Panc1 (cell line): ENCODE data around the gene PTPRF. TPM values are rescaled to one million over a fixed set of nuclear protein-coding genes. Genes with fewer than 3 reads are reported as not detected.

Source experiments
- ATAC-seq: fragments of 200-7000 bp; cut with Tn5 transposase; 2 replicates; pipeline ENCODE4 v1.9.1; 2020; ENCODE audit warnings: mild to moderate bottlenecking, moderate library complexity
- BruUV-seq: library from RNA; stranded (reverse); fragments of 400-500 nt; replicated peaks from 2 replicates; lab custom pipeline; 2021; lab: Mats Ljungman, UMichigan
- CTCF ChIA-PET: fragments of 300-600 bp; sonication (Branson Sonifier 250); formaldehyde crosslinking; loops from one replicate; lab custom pipeline; 2022; ENCODE audit warnings: antibody characterized with exemption; lab: Charles Lee
- POLR2A ChIA-PET: fragments of 300-600 bp; sonication (Branson Sonifier 250); formaldehyde crosslinking; loops from one replicate; lab custom pipeline; 2022; ENCODE audit warnings: antibody characterized with exemption; lab: Charles Lee
- DNase-seq: peaks from one replicate; pipeline ENCODE4 v3.0.0-alpha.2; 2010; ENCODE audit warnings: low read depth, low spot score
- H3K27ac ChIP-seq: 2 replicates; pipeline ENCODE4 v1.5.1; 2011; ENCODE audit warnings: mild to moderate bottlenecking, low read length, inconsistent platforms
- H3K27me3 ChIP-seq: fragments of 200-500 bp; sonication (Bioruptor generic); 2 replicates; pipeline ENCODE4 v1.6.0; 2014; ENCODE audit warnings: low read length, inconsistent platforms; ENCODE audit not compliant: control insufficient read depth, insufficient read depth
- H3K36me3 ChIP-seq: fragments of 200-500 bp; sonication (Bioruptor generic); 2 replicates; pipeline ENCODE4 v1.5.1; 2014; ENCODE audit warnings: inconsistent platforms, mild to moderate bottlenecking, low read length, moderate library complexity; ENCODE audit not compliant: control insufficient read depth, insufficient read depth
- H3K4me1 ChIP-seq: 2 replicates; pipeline ENCODE4 v1.5.1; 2011; ENCODE audit warnings: inconsistent platforms, mild to moderate bottlenecking, low read length, moderate library complexity; ENCODE audit not compliant: control insufficient read depth, insufficient read depth
- H3K4me3 ChIP-seq, 2 experiments: 2 replicates each; pipeline ENCODE4 v1.5.1; 2011 to 2012; ENCODE audit warnings: low read depth in 2 of 2, low read length in 2 of 2, mild to moderate bottlenecking in 2 of 2, inconsistent platforms in 1 of 2, moderate library complexity in 1 of 2
- H3K9me3 ChIP-seq: fragments of 200-500 bp; sonication (Bioruptor generic); 2 replicates; pipeline ENCODE4 v1.5.1; 2014; ENCODE audit warnings: low read depth, mild to moderate bottlenecking, inconsistent platforms, low read length, moderate library complexity; ENCODE audit not compliant: control insufficient read depth, insufficient read depth
- POLR2AphosphoS5 ChIP-seq: IDR thresholded peaks from 2 replicates; pipeline ENCODE4 v1.6.1; 2012; ENCODE audit warnings: mild to moderate bottlenecking, low read depth, low read length, moderate library complexity
- SIN3A ChIP-seq: IDR thresholded peaks from 2 replicates; pipeline ENCODE4 v1.6.1; 2012; ENCODE audit warnings: low read depth, mild to moderate bottlenecking, low read length, moderate library complexity, borderline replicate concordance; ENCODE audit not compliant: insufficient read depth
- TCF7L2 ChIP-seq: IDR thresholded peaks from 2 replicates; pipeline ENCODE4 v1.6.1; 2011; ENCODE audit warnings: mild to moderate bottlenecking, low read depth, low read length, inconsistent platforms
- in situ Hi-C: cut with HindIII; loops from 2 replicates; pipeline ENCODE4 v1.10.0; 2016; ENCODE audit warnings: low sequenced_read_pairs, low pct_unique_long_range_greater_than_20kb
- intact Hi-C: fragments of 100-400 bp; cut with micrococcal nuclease; formaldehyde crosslinking; loops from one replicate; pipeline ENCODE4 v1.10.0; 2022; ENCODE audit not compliant: unreplicated experiment
- total RNA-seq: library from RNA; stranded (reverse); gene quantifications from one replicate; pipeline ENCODE4 v1.2.1, GENCODE V29; 2021; ENCODE audit not compliant: unreplicated experiment
- TF ChIP-seq, protein P1 (sequence below): fragments of 450-650 bp; IDR thresholded peaks from 2 replicates; pipeline ENCODE4 v1.5.1; 2017; ENCODE audit warnings: mild to moderate bottlenecking
- TF ChIP-seq, protein P2 (sequence below), 2 experiments: IDR thresholded peaks; 2 replicates each; pipeline ENCODE4 v1.6.1; 2011 to 2012; ENCODE audit warnings: low read depth in 2 of 2, control low read depth in 1 of 2, low read length in 1 of 2, mild to moderate bottlenecking in 1 of 2, moderate library complexity in 1 of 2; ENCODE audit not compliant: insufficient read depth in 1 of 2

PTPRF gene
- total RNA-seq, 1 experiment from 2014 or later: 77.5 TPM

DNA sequence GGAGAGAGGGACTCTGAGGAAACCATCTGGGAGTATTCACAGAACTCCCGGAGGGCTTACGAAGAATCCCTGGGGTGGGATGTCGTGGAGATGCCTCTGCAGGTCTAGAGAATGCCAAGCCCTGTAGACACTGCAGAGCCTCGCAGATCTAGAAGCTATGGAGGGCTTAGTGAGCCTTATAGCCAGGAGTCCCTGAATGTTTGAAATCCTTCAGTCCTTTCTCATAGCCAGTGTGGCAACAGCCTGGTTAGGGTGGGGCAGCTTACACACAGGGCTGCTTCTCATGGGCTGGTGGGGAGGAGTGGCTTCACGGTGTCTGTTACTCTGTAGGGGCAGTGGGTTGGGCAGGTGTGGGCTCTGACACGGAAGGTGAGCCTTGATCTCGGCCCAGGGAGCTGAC is 75.1 kb downstream of the PTPRF start:
- no TSS peak for BruUV-seq
- ChIA-PET POLR2A (interaction anchor here (0.6 kb wide), 1 partner anchor 82 kb away, joined by 3 read pairs; no protein-coding TSS in a partner anchor), CTCF (no interaction called here)
- no peak for DNase-seq
- in situ Hi-C loops (no loop called here), intact Hi-C loops (no loop called here)
- Histone ChIP-seq H3K36me3 (no peaks in the 10 kb centered on the region), H3K4me1 (no peaks in the 10 kb centered on the region), H3K27ac (no peak overlapping the region), H3K9me3 (no peaks in the 10 kb centered on the region), H3K4me3 (no peak overlapping the region), H3K27me3 (no peaks in the 10 kb centered on the region)
- TF ChIP-seq POLR2AphosphoS5 (no peak), TCF7L2 (no peak), SIN3A (no peak)
- TF ChIP-seq, protein P1, sequence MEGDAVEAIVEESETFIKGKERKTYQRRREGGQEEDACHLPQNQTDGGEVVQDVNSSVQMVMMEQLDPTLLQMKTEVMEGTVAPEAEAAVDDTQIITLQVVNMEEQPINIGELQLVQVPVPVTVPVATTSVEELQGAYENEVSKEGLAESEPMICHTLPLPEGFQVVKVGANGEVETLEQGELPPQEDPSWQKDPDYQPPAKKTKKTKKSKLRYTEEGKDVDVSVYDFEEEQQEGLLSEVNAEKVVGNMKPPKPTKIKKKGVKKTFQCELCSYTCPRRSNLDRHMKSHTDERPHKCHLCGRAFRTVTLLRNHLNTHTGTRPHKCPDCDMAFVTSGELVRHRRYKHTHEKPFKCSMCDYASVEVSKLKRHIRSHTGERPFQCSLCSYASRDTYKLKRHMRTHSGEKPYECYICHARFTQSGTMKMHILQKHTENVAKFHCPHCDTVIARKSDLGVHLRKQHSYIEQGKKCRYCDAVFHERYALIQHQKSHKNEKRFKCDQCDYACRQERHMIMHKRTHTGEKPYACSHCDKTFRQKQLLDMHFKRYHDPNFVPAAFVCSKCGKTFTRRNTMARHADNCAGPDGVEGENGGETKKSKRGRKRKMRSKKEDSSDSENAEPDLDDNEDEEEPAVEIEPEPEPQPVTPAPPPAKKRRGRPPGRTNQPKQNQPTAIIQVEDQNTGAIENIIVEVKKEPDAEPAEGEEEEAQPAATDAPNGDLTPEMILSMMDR: no peak
- TF ChIP-seq, protein P2, sequence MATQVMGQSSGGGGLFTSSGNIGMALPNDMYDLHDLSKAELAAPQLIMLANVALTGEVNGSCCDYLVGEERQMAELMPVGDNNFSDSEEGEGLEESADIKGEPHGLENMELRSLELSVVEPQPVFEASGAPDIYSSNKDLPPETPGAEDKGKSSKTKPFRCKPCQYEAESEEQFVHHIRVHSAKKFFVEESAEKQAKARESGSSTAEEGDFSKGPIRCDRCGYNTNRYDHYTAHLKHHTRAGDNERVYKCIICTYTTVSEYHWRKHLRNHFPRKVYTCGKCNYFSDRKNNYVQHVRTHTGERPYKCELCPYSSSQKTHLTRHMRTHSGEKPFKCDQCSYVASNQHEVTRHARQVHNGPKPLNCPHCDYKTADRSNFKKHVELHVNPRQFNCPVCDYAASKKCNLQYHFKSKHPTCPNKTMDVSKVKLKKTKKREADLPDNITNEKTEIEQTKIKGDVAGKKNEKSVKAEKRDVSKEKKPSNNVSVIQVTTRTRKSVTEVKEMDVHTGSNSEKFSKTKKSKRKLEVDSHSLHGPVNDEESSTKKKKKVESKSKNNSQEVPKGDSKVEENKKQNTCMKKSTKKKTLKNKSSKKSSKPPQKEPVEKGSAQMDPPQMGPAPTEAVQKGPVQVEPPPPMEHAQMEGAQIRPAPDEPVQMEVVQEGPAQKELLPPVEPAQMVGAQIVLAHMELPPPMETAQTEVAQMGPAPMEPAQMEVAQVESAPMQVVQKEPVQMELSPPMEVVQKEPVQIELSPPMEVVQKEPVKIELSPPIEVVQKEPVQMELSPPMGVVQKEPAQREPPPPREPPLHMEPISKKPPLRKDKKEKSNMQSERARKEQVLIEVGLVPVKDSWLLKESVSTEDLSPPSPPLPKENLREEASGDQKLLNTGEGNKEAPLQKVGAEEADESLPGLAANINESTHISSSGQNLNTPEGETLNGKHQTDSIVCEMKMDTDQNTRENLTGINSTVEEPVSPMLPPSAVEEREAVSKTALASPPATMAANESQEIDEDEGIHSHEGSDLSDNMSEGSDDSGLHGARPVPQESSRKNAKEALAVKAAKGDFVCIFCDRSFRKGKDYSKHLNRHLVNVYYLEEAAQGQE (IDR thresholded peaks at IDR 0.05; ENCODE audit: insufficient read depth in 1 of 2, low read depth in 2 of 2, low read length in 1 of 2): no peak
- no peak for ATAC-seq

DNA sequence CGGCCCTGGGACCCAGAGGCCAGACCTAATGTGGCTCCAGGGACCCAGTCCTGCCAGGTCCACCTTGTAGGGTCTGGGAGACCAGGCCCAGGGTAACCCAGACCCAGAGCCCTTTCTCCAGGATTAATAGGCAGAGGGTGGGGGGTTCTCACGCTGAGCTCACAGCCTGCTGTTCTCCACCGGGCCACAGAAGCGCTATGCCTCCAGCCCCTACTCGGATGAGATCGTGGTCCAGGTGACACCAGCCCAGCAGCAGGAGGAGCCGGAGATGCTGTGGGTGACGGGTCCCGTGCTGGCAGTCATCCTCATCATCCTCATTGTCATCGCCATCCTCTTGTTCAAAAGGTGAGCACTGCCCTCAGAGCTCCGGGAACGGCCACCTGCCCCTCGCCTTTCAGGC is 75.9 kb downstream of the PTPRF start:
- Histone ChIP-seq H3K4me3 (no peak overlapping the region), H3K27me3 (no peaks in the 10 kb centered on the region), H3K27ac (no peak overlapping the region), H3K9me3 (no peaks in the 10 kb centered on the region), H3K4me1 (no peaks in the 10 kb centered on the region), H3K36me3 (no peaks in the 10 kb centered on the region)
- BruUV-seq: no TSS peak
- in situ Hi-C loops: no loop called here
- ATAC-seq: no peak
- intact Hi-C loops: no loop called here
- CTCF ChIA-PET: no interaction called here
- DNase-seq: no peak
- POLR2A ChIA-PET: interaction anchor here (0.6 kb wide), 1 partner anchor 81 kb away, joined by 3 read pairs; no protein-coding TSS in a partner anchor
- TF ChIP-seq POLR2AphosphoS5: no peak
- TF ChIP-seq TCF7L2: no peak
- TF ChIP-seq SIN3A: no peak
- TF ChIP-seq, protein P1: no peak
- TF ChIP-seq, protein P2 (IDR thresholded peaks at IDR 0.05; ENCODE audit: insufficient read depth in 1 of 2, low read depth in 2 of 2, low read length in 1 of 2): no peak
